Fibroblast of lung (primary cell): ENCODE results near the gene DENND4A. TPM values are rescaled to one million over a fixed set of nuclear protein-coding genes. Genes with fewer than 3 reads are reported as not detected.

Experiments
- DNase-seq, 2 donors: peaks; one replicate each; pipeline versions ENCODE4 v3.0.0 to v3.0.0-alpha.2; 2010; ENCODE audit warnings: low read depth in 2 of 2
- H2AFZ ChIP-seq: 2 replicates; pipeline ENCODE4 v1.5.1; 2012; ENCODE audit warnings: low read length, control low read depth, inconsistent platforms
- H3K27ac ChIP-seq: 2 replicates; pipeline ENCODE4 v1.5.1; 2011; ENCODE audit warnings: low read length, control low read depth; ENCODE audit not compliant: insufficient read depth
- H3K27me3 ChIP-seq: 2 replicates; pipeline ENCODE4 v1.5.1; 2011; ENCODE audit warnings: mild to moderate bottlenecking, low read length; ENCODE audit not compliant: control insufficient read depth, insufficient read depth
- H3K36me3 ChIP-seq: 2 replicates; pipeline ENCODE4 v1.5.1; 2011; ENCODE audit warnings: low read length; ENCODE audit not compliant: control insufficient read depth, insufficient read depth
- H3K4me1 ChIP-seq: 2 replicates; pipeline ENCODE4 v1.5.1; 2011; ENCODE audit warnings: low read length; ENCODE audit not compliant: control insufficient read depth, insufficient read depth; ENCODE audit errors: extremely low read depth
- H3K4me2 ChIP-seq: 2 replicates; pipeline ENCODE4 v1.5.1; 2011; ENCODE audit warnings: low read length, control low read depth; ENCODE audit not compliant: insufficient read depth; ENCODE audit errors: extremely low read depth
- H3K4me3 ChIP-seq, 4 experiments: fragments of 200-600 bp in 1 of 4; sonication (generic) in 1 of 4; replicated peaks in 1 of 4; 2 replicates each; pipeline ENCODE4 v1.5.1; 2011 to 2016; ENCODE audit warnings: low read length in 4 of 4, low read depth in 3 of 4, mild to moderate bottlenecking in 3 of 4, control low read depth in 2 of 4, inconsistent platforms in 1 of 4, mixed read lengths in 1 of 4; ENCODE audit not compliant: insufficient read depth in 1 of 4; ENCODE audit errors: control extremely low read depth in 1 of 4
- H3K79me2 ChIP-seq: 2 replicates; pipeline ENCODE4 v1.5.1; 2012; ENCODE audit warnings: mild to moderate bottlenecking, low read length, inconsistent platforms; ENCODE audit not compliant: control insufficient read depth, insufficient read depth
- H3K9ac ChIP-seq: 2 replicates; pipeline ENCODE4 v1.5.1; 2011; ENCODE audit warnings: mild to moderate bottlenecking, low read length, control low read depth; ENCODE audit not compliant: insufficient read depth
- H3K9me3 ChIP-seq: 2 replicates; pipeline ENCODE4 v1.5.1; 2012; ENCODE audit warnings: low read depth, low read length; ENCODE audit not compliant: control insufficient read depth, insufficient read depth
- H4K20me1 ChIP-seq: 2 replicates; pipeline ENCODE4 v1.5.1; 2011; ENCODE audit warnings: low read length; ENCODE audit not compliant: control insufficient read depth, insufficient read depth; ENCODE audit errors: extremely low read depth
- EZH2 ChIP-seq: IDR thresholded peaks from 2 replicates; pipeline ENCODE4 v1.5.1; 2012; ENCODE audit warnings: low read length, control low read depth, mild to moderate bottlenecking; ENCODE audit errors: missing control alignments
- polyA plus RNA-seq, 2 donors: library from polyadenylated mRNA; depleted of rRNA in 1 of 2; stranded (reverse) in 1 of 2; unstranded in 1 of 2; fragments of >200 nt; gene quantifications; 2 replicates each; pipeline ENCODE4 v1.2.1, GENCODE V29; 2011 to 2012; ENCODE audit warnings: missing spikeins in 1 of 2
- total RNA-seq: library from RNA; depleted of rRNA; stranded (reverse); fragments of >200 nt; gene quantifications from 2 replicates; pipeline ENCODE4 v1.2.1, GENCODE V29; 2014
- TF ChIP-seq, protein P1 (sequence below), 2 donors: IDR thresholded peaks in 1 of 2; conservative IDR thresholded peaks in 1 of 2; 1 replicate in 1 of 2; 2 replicates in 1 of 2; pipeline ENCODE4 v1.5.1; 2011 to 2012; ENCODE audit warnings: low read length in 2 of 2, control low read depth in 1 of 2, inconsistent platforms in 1 of 2, low read depth in 1 of 2, mild to moderate bottlenecking in 1 of 2

Gene DENND4A
- total and polyA plus RNA-seq, 2 donors (not counting 1 experiment from before 2014, with no cell fraction given), result 16.7 to 30.6 TPM

DNA sequence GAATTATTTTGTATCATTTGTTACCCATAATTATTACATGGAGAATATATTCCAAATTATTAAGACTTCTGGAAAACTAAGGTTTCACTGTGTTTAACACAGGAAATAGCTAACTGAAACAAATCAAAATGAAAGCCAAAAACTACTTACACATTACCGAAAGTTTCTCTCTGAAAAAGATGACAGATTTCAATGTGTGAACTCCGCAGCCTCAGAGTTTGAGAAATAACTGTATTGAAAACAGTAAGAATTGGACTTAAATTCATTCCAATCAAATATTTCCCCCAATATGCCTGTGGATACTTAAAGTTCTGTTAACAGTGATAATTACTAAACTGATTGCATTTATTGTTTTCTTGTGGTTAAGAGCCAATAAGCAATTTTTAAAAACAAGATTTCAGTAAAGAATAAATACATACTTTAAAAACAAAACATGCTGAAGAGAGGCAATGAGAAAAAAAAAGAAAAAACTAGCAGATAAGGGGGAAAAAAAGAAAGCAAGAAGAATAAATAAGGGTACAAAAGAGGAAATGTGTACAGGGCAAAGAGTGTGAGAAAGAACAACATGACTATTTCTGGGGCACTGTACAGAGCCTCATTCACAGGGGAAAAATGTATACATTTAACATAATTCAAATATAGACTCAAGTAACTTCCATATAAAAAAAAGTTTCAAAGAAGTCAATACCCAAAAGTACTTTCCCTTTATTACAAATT, 30.7 kb downstream of the DENND4A start:
- no peaks in the 10 kb centered on the region for H3K4me1 ChIP-seq
- TF ChIP-seq EZH2, result no peak
- TF ChIP-seq, protein P1, sequence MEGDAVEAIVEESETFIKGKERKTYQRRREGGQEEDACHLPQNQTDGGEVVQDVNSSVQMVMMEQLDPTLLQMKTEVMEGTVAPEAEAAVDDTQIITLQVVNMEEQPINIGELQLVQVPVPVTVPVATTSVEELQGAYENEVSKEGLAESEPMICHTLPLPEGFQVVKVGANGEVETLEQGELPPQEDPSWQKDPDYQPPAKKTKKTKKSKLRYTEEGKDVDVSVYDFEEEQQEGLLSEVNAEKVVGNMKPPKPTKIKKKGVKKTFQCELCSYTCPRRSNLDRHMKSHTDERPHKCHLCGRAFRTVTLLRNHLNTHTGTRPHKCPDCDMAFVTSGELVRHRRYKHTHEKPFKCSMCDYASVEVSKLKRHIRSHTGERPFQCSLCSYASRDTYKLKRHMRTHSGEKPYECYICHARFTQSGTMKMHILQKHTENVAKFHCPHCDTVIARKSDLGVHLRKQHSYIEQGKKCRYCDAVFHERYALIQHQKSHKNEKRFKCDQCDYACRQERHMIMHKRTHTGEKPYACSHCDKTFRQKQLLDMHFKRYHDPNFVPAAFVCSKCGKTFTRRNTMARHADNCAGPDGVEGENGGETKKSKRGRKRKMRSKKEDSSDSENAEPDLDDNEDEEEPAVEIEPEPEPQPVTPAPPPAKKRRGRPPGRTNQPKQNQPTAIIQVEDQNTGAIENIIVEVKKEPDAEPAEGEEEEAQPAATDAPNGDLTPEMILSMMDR (conservative IDR thresholded peaks at IDR 0.05 in 1 of 2, IDR thresholded peaks at IDR 0.05 in 1 of 2; ENCODE audit: low read depth in 1 of 2, low read length in 2 of 2), result no peak
- H3K36me3 ChIP-seq, result no peaks in the 10 kb centered on the region
- H3K9ac ChIP-seq, result no peak overlapping the region
- no peak overlapping the region for H3K4me3 ChIP-seq
- no peaks in the 10 kb centered on the region for H3K9me3 ChIP-seq
- H2AFZ ChIP-seq, result no peak overlapping the region
- no peak for DNase-seq
- H3K4me2 ChIP-seq, result no peak overlapping the region
- H3K27me3 ChIP-seq, result no peaks in the 10 kb centered on the region
- no peak overlapping the region for H3K27ac ChIP-seq
- no peaks in the 10 kb centered on the region for H4K20me1 ChIP-seq
- H3K79me2 ChIP-seq, result no peaks in the 10 kb centered on the region

DNA sequence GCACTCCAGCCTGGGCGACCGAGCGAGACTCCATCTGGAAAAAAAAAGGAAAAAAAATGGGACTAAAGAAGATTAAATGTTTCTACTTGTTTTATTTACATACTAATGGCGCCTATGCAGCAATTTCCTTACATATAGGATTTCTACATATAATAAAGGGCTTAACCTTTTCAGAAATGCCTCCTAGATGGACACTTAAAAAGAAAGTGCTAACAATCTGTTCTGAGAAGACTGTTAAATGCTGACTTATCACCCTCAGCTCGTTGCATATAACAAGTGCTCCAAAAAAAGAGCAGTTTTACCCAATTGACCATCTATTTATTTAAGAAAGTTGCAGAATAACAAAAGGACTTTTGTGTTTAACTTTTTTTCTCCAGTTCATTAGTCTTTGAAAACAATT, 32.7 kb downstream of the DENND4A start:
- Histone ChIP-seq H3K4me2 (no peak overlapping the region), H3K9me3 (no peaks in the 10 kb centered on the region), H3K4me1 (no peaks in the 10 kb centered on the region), H2AFZ (no peak overlapping the region), H3K36me3 (no peaks in the 10 kb centered on the region), H4K20me1 (no peaks in the 10 kb centered on the region), H3K27ac (no peak overlapping the region), H3K79me2 (no peaks in the 10 kb centered on the region), H3K9ac (no peak overlapping the region), H3K27me3 (no peaks in the 10 kb centered on the region), H3K4me3 (no peak overlapping the region)
- TF ChIP-seq, protein P1 (conservative IDR thresholded peaks at IDR 0.05 in 1 of 2, IDR thresholded peaks at IDR 0.05 in 1 of 2; ENCODE audit: low read depth in 1 of 2, low read length in 2 of 2), result no peak
- DNase-seq, result no peak

DNA sequence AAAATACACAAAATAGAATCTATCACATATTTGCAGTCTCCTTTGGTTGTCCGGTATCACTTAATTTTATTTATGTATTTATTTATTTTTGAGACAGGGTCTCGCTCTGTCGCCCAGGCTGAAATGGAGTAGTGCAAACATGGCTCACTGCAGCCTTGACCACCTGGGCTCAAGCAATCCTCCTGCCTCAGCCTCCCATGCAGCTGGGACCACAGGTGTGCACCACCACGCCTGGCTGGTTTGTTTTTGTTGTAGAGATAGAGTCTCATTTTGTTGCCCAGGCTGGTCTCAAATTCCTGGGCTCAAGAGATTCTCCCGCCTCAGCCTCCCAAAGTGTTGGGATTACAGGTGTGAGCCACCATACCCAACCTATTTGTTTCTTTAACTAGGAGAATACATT, 33.9 kb downstream of the DENND4A start:
- TF ChIP-seq, protein P1 (conservative IDR thresholded peaks at IDR 0.05 in 1 of 2, IDR thresholded peaks at IDR 0.05 in 1 of 2; ENCODE audit: low read depth in 1 of 2, low read length in 2 of 2), result no peak
- TF ChIP-seq EZH2, result no peak
- H2AFZ ChIP-seq, result no peak overlapping the region
- H3K4me3 ChIP-seq, result no peak overlapping the region
- no peaks in the 10 kb centered on the region for H3K27me3 ChIP-seq
- H3K79me2 ChIP-seq, result no peaks in the 10 kb centered on the region
- no peaks in the 10 kb centered on the region for H3K4me1 ChIP-seq
- H3K9me3 ChIP-seq, result no peaks in the 10 kb centered on the region
- H3K4me2 ChIP-seq, result no peak overlapping the region
- no peak overlapping the region for H3K9ac ChIP-seq
- H4K20me1 ChIP-seq, result no peaks in the 10 kb centered on the region
- no peak for DNase-seq
- no peak overlapping the region for H3K27ac ChIP-seq
- no peaks in the 10 kb centered on the region for H3K36me3 ChIP-seq
